Liver (tissue), 3 donors: Measurements from ENCODE around the gene ACCS.
A peak's percentile ranks its signal among the peaks of the same experiment; 100 is the strongest.

Source experiments
- CTCF ChIP-seq: fragments of 150-350 bp; IDR thresholded peaks from 2 replicates; pipeline ENCODE4 v1.5.1; 2017; ENCODE audit warnings: improper control_type of control experiment, low read depth, low read length; ENCODE audit not compliant: missing input control
- FOXA1 ChIP-seq: IDR thresholded peaks from 2 replicates; pipeline ENCODE4 v1.6.1; 2016; ENCODE audit warnings: antibody characterized with exemption
- HNF4G ChIP-seq: IDR thresholded peaks from 2 replicates; pipeline ENCODE4 v1.6.1; 2016; ENCODE audit warnings: antibody characterized with exemption
- JUND ChIP-seq, 2 donors: IDR thresholded peaks; 2 replicates each; pipeline ENCODE4 v1.6.1; 2016; ENCODE audit warnings: antibody characterized with exemption in 2 of 2
- MAX ChIP-seq: IDR thresholded peaks from 2 replicates; pipeline ENCODE4 v1.6.1; 2016; ENCODE audit warnings: antibody characterized with exemption
- RAD21 ChIP-seq, 2 donors: IDR thresholded peaks; 2 replicates each; pipeline ENCODE4 v1.6.1; 2016; ENCODE audit warnings: antibody characterized with exemption in 2 of 2, mild to moderate bottlenecking in 2 of 2
- REST ChIP-seq: IDR thresholded peaks from 2 replicates; pipeline ENCODE4 v1.6.1; 2016; ENCODE audit warnings: antibody characterized with exemption, mild to moderate bottlenecking
- YY1 ChIP-seq: IDR thresholded peaks from 2 replicates; pipeline ENCODE4 v1.6.1; 2016; ENCODE audit warnings: antibody characterized with exemption, mild to moderate bottlenecking
- donor health status: healthy.
- donor health status: healthy.

- TF ChIP-seq FOXA1 (no peak), JUND (IDR thresholded peaks at IDR 0.05) (peak in 1 of 2 donors; percentile 53), CTCF (no peak), YY1 (no peak), REST (no peak), RAD21 (IDR thresholded peaks at IDR 0.05) (peak in 1 of 2 donors; percentile 4), HNF4G (no peak), MAX (no peak)
These were observed 35.8 kb upstream of the ACCS start for GRCh38 chr11:44029977-44030911.
